Stimulated activated CD4-positive, alpha-beta T cell treated with anti-CD3 and anti-CD28 coated beads, Interleukin-2, amount 100 ng/mL, for 4 hours (primary cell): ENCODE measurements around the gene OLFML2A.

ENCODE experiments used
- DNase-seq: peaks from one replicate; pipeline ENCODE4 v3.0.0-alpha.2; 2020; ENCODE audit warnings: low read depth

Gene OLFML2A

GRCh38 chr9:124797343-124798103 lies 20.6 kb downstream of the OLFML2A start:
- DNase-seq: no peak

- no peak for DNase-seq
Observed at GRCh38 chr9:124799274-124800006, 22.5 kb downstream of the OLFML2A start.

DNA sequence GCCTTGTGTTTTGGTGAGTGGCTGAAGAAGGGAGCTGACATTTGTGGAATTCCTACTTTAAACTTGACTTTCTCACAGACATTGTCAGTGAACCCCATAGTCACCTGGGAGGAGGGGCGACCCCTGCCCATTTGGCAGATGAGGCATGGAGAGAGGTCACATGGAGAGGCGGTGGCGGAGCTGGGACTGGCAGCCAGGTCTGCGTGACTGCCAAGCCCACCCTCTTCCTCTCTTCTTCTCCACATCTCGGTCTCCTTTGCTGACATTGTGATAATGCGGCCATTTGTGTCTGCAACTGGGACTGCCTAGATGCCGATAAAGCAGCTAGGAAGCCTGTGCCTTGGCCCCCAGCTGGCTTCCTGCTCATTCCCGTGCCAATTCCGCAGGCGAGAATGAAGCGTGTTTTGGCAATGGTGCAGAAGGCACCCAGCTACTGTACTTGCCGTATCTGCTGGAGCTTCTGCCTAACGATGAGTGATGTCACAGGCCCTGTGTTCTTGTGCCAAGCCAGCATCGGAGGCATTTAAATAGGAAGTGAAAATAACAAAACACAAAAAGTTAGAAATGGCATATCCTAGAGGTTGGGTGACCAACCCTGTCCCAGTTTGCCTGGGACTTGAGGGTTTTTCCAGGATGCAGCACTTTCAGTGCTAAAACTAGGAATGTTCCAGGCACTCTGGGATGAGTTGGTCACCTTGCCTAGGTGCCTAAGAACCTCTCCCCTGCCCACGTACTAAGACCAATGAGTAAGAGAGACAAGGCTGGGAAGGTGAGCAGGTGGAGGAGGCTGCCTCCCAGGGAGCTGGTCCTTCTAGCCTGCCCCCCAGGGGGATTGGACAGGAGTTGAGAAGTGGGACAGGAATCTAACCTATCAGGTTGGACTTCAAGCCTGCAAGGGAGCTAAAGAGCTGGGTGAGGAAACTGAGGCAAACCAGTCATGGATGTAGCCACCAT lies 23.6 kb downstream of the OLFML2A start:
- no peak for DNase-seq

DNA sequence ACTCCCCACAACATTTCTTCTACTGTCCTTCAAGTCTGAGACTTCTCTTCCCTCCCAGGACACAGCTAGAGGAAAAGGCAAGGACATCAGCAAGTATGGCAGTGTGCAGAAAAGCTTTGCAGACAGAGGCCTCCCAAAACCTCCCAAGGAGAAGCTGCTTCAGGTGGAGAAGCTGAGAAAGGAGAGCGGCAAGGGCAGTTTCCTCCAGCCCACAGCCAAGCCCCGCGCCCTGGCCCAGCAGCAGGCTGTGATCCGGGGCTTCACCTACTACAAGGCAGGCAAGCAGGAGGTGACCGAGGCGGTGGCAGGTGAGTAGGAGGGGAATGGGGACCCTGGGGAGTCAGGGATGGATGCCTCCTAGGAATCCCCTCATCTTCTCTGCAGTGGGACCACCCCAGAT lies 24.4 kb downstream of the OLFML2A start:
- no peak for DNase-seq

GRCh38 chr9:124802426-124802825 lies 25.5 kb downstream of the OLFML2A start:
- DNase-seq: no peak

DNA sequence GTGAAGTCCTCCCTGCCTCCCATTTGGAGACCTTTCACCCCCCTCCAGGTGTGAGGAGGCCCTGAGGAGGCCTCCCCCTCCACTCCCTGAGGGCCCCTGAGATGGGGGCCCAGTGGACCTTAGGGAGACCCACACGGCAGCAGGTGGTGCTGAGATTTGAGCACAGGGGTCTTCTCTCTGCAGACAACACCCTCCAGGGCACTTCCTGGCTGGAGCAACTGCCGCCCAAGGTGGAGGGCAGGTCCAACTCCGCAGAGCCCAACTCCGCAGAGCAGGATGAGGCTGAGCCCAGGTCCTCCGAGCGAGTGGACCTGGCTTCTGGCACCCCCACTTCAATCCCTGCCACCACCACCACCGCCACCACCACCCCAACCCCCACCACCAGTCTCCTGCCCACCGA lies 27.0 kb downstream of the OLFML2A start:
- no peak for DNase-seq

- DNase-seq: no peak
Observed at GRCh38 chr9:124805186-124805585, 28.3 kb downstream of the OLFML2A start.

DNA sequence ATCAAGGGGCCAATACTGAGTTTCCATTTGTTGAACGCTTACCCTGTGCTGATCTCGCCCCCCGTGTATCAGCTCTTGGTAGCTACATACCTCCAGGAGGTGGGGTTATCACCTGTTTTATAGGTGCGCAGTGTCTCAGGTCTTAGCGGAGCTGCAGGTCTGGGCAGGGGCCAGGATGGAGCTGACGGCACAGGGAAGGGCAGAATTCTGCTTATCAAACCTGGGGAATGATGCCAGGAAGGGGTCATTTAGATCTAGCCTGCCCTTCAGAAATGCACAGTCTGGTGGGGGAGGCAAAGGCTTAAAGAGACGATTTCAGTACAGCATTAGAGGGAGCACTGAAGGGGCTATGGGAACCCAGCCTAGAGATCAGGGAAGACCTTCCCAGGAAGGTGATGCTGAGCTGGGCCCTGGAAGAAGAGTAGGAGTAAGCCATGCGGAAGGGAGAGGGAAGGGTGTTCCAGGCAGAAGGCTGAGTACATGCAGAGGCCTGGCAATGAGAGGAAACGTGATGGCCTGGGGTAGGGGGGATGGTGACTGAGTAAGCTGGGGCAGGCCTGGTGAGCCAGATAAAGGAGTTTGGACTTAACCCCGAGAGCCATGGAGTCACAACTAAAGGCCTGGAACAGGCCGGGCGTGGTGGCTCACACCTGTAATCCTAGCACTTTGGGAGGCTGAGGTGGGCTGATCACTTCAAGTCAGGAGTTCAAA lies 31.5 kb downstream of the OLFML2A start:
- DNase-seq: no peak

DNA sequence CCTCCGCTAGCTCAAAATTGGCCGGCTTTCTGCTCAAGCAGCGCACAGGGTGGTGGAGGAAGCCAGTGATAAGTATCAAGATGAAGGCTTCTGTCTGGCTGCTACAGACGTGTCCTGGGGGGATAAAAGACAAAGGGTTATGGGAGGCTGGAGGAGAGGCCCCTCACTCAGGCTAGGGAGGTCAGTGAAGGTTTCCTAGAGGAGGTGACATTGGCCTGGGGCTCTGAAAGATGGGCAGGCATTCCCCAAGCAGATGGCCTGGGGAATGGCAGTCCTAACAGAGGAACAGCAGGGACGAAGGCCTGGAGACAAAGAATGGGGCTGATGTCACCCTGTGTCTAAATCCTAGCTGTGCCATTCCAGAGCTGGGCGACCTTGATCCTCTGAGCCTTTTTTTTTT lies 32.3 kb downstream of the OLFML2A start:
- DNase-seq: no peak

- DNase-seq: no peak
Observed at GRCh38 chr9:124809741-124810500, 33.0 kb downstream of the OLFML2A start.

DNA sequence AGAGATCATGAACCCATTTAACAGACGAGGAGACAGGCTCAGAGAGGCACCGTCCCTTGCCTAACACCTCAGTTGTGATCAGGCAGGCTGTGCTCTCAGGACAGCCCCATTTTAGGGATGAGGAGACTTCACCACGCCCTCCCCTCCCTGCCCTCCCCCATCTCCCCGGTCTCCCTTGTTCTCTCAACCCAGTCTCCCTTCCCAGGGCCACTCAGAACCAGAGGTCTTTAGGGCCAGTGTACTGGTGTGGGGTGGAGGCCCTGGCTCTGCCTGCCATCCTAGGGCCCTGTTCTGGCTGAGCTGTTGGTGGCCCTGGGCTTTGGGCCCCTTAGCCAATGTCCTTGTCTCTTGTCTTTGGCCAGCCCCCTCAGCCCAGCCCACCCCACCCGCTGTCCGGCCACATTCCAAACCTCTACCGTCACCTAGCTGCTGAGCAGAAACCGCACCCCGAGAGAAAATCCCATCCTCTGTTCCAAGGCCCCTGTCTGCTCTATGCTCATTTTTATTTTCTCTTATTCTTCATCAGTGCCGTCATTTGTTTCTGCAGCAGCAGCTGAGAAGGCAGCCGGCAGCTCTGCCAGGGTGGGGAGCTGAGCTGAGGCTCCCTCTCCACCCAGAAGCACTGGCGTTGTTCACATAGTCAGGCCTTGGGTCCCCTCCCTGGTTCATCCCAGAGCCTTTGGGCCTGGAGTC lies 33.9 kb downstream of the OLFML2A start:
- DNase-seq: no peak

DNA sequence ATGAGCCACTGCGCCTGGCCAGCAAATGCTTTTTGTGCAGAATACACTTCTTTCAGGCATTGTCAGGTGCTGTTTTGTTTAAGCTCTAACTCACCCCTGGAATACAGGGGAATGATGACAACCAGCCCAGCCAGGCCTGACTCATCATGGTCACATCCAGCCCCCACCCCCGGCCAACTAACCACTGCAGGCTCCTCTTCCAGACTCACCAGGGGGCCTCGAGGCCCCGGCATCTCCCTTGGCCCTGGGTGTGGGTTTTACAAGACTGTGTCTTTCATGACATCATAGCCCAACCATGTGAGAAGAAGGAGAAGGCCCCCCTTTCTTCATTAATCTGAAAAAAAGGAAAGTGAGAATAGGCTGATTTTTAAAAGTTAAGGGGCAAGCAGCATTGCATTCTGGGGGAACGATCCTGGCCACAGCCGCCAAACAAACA lies 35.5 kb downstream of the OLFML2A start:
- no peak for DNase-seq

DNA sequence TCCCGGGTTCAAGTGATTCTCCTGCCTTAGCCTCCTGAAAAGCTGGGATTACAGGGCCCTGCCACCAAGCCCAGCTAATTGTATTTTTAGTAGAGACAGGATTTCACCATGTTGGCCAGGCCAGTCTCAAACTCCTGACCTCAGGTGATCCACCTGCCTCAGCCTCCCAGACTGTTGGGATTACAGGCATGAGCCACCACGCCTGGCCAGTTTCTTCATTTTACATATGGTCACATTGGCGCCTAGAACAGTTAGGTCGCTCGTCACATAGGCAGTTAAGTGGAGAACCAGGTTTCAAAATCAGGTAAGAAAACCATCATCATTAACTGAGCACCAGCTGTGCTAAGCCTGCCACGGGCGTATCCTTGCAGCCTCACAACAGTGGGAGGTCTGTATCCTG lies 36.1 kb downstream of the OLFML2A start:
- DNase-seq: no peak

DNA sequence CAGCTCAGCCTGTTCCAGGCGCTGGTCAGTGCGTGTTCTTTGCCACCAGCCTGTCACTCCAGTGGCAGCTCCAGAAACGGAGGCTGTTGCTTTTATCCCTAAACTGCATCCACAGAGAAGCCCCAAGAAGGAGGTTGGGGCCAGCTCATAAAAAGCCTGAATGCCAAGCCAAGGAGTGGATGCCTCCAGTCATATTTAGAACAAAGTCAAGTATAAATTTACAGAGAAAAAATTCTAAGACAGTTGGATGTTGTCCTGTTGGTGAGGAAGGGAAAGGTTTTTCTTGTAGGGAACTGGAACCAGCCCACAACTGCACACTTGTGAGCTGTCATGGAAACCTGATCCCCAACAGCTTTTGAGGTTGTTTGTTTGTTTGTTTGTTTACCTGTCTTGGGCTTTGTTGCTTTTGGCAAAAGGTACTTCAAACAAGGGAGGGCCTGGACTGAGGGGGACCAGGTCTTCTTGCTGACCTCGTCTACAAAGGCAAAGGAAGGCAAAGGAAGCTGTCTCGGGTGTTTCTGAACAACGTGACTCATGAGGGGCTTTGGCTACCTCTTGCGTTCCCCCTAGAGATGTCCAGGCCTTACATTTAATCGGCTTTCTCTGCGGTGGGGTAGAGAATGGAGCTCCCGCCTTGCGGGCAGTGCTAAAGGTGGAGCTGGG lies 36.7 kb downstream of the OLFML2A start:
- no peak for DNase-seq

DNA sequence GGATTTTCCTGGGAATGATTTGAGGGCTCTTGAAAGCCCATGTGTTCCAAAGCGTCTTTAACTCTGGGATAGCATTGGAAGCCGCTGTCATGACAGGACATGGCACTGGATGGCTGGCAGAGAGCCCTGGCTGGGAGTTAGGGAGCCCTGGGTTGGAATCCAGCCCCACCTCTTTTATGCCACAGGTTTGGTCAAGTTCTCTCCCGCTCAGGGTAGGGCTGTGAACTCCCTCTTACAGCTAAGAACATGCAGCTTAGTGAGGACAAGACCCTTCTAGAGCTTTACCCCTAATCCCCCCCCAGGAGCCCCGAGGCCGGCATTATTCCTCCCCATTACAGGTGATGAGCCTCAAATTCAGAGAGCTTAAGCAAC lies 37.2 kb downstream of the OLFML2A start:
- DNase-seq: no peak

DNA sequence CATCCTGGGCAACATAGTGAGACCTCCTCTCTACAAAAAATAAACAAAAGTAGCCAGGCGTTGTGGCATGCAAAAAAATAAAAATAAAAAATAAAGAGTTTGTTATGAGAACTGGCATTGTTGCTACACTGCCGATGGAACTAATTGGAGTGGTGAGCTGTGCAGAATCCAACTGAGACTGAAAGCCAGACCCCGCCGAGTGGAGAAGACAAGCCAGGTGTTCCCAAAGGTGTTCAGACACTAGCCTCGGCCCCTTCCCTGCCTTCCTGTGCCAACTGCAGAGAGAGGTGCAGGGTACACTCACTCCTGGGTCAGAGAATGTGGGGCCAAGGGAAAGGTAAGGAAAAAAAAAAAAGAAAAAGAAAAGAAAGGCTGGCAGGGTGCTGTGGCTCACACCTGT lies 38.7 kb downstream of the OLFML2A start:
- no peak for DNase-seq

- no peak for DNase-seq
Observed at GRCh38 chr9:124818431-124819281, 41.7 kb downstream of the OLFML2A start.

- DNase-seq: no peak
Observed at GRCh38 chr9:124820698-124821623, 44.0 kb downstream of the OLFML2A start.
